VCaP (cell line): ENCODE measurements around the gene RAB3GAP1.

Experiments used
- H3K27ac ChIP-seq: fragments of 450-650 bp; 2 replicates; pipeline ENCODE4 v1.5.1; 2017
- CTCF ChIP-seq: fragments of 450-650 bp; conservative IDR thresholded peaks from 2 replicates; pipeline ENCODE4 v1.5.1; 2017; ENCODE audit warnings: mild to moderate bottlenecking, moderate library complexity

Gene RAB3GAP1

DNA sequence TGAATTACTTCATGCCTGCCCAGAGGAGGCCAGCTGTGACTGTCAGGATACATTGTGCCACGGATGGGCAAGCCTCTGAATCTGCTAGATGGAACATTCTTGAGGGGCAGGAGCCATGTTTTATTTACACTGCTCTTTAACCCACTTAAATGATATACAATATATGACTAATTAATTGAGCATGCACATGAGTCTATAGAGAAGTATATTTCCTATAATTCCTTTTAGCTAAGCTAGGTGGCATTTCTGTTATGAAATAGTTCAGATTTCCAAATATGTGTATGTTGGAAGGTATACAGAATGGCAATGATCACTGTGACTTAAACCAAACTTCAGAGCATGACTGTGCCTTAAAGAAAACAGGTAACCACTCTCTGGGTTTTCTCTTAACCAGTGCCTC, 131.7 kb downstream of the RAB3GAP1 start:
- no peak for TF ChIP-seq CTCF
- no peak overlapping the region for H3K27ac ChIP-seq

- TF ChIP-seq CTCF = no peak
- no peak overlapping the region for H3K27ac ChIP-seq
Measured at GRCh38 chr2:135186054-135186453, 134.0 kb downstream of the RAB3GAP1 start.

- TF ChIP-seq CTCF = no peak
- no peak overlapping the region for H3K27ac ChIP-seq
Measured at GRCh38 chr2:135187270-135187669, 135.2 kb downstream of the RAB3GAP1 start.

DNA sequence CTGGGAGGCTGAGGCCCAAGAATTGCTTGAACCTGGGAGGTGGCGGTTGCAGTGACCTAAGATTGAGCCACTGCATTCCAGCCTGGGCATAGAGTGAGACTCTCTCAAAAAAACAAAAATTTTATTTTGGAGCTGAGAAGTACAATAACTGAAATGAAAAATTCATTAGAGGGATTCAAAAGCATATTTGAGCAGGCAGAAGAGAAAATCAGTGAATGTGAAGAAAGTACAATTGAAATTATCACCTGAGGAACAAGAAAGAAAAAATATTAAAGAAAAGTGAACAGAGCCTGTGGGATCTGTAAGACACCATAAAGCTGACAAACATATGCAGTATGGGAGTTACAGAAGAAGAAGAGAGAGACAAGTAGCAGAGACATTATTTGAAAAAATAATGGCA, 137.1 kb downstream of the RAB3GAP1 start:
- no peak overlapping the region for H3K27ac ChIP-seq
- TF ChIP-seq CTCF = no peak

- H3K27ac ChIP-seq = no peak overlapping the region
- no peak for TF ChIP-seq CTCF
Measured at GRCh38 chr2:135190799-135191198, 138.7 kb downstream of the RAB3GAP1 start.

- no peak for TF ChIP-seq CTCF
- no peak overlapping the region for H3K27ac ChIP-seq
Measured at GRCh38 chr2:135198481-135198880, 146.4 kb downstream of the RAB3GAP1 start.

- no peak for TF ChIP-seq CTCF
- H3K27ac ChIP-seq = no peak overlapping the region
Measured at GRCh38 chr2:135202751-135203150, 150.7 kb downstream of the RAB3GAP1 start.

GRCh38 chr2:135203944-135204343, 151.9 kb downstream of the RAB3GAP1 start:
- no peak for TF ChIP-seq CTCF
- no peak overlapping the region for H3K27ac ChIP-seq
